Measurements from ENCODE around the gene TWIST2. TPM values are rescaled to one million over a fixed set of nuclear protein-coding genes. Genes with fewer than 3 reads are reported as not detected.

Gene TWIST2
- polyA plus RNA-seq, 1 donor from 2014 or later = not detected

DNA sequence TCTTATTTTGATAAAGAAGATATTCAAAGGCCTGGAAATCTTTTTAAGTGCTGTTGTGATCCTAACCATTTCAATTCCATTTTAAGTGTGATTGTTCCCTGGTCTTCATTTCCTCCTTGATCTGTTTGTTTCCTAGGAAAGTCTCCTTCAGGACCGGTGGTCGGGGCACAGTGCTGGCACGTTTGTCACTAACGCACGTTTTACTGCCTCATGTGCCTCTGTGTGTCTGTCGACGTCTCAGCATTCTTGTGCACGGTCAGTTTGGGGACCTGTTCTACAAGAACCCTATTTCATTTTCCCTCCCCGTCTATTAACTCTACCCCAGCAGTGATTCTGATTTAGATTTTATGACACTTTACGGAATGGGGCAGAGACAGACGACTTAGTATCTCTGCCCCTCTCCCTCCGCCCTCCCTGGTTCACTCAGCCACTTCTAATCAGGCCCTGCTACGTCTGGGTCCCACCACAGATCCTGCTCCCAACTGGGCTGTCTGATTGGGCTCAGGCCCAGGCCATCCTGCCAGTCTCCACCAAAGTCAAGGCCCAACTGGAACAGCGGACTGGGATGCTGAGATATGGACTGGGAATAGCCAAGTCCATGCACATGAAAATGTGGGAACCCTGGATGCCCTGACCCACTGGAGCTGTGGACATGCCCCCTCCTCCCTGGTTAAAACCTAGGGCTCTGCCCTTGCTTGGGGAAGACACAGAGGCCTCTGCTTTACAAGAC lies 95.6 kb downstream of the TWIST2 start:
- Histone ChIP-seq H4K20me1 (ENCODE audit: insufficient read depth) (no peaks in the 10 kb centered on the region), H3K79me2 (replicated peaks; ENCODE audit: insufficient read depth, low read length) (no peaks in the 10 kb centered on the region), H2AFZ (ENCODE audit: low read depth, low read length) (no peak overlapping the region), H3K9me3 (ENCODE audit: low read length) (no peaks in the 10 kb centered on the region), H3K36me3 (ENCODE audit: insufficient read depth, low read length) (no peaks in the 10 kb centered on the region), H3K4me3 (ENCODE audit: low read length) (no peak overlapping the region), H3K27me3 (ENCODE audit: insufficient read depth, low read depth, low read length) (no peaks in the 10 kb centered on the region), H3K9me2 (ENCODE audit: insufficient read depth, low read length) (no peaks in the 10 kb centered on the region), H3K9ac (ENCODE audit: low read length) (no peak overlapping the region), H3F3A (ENCODE audit: insufficient read depth, low read length, poor library complexity, severe bottlenecking) (no peaks in the 10 kb centered on the region), H3K27ac (ENCODE audit: low read length) (no peak overlapping the region), H3K4me2 (ENCODE audit: low read length) (no peak overlapping the region)
- TF ChIP-seq RAD21 (conservative IDR thresholded peaks at IDR 0.05) (no peak), EZH2 (IDR thresholded peaks at IDR 0.05; ENCODE audit: borderline replicate concordance, insufficient read depth, low read length, poor library complexity, severe bottlenecking) (no peak), TAF1 (IDR thresholded peaks at IDR 0.05; ENCODE audit: low read depth) (no peak), MXI1 (conservative IDR thresholded peaks at IDR 0.05; ENCODE audit: poor library complexity, severe bottlenecking) (no peak), EP300 (conservative IDR thresholded peaks at IDR 0.05; ENCODE audit: poor library complexity, severe bottlenecking) (no peak), POLR2AphosphoS5 (IDR thresholded peaks at IDR 0.05) (no peak), SMC3 (conservative IDR thresholded peaks at IDR 0.05; ENCODE audit: poor library complexity) (no peak)
- TF ChIP-seq, protein P1, sequence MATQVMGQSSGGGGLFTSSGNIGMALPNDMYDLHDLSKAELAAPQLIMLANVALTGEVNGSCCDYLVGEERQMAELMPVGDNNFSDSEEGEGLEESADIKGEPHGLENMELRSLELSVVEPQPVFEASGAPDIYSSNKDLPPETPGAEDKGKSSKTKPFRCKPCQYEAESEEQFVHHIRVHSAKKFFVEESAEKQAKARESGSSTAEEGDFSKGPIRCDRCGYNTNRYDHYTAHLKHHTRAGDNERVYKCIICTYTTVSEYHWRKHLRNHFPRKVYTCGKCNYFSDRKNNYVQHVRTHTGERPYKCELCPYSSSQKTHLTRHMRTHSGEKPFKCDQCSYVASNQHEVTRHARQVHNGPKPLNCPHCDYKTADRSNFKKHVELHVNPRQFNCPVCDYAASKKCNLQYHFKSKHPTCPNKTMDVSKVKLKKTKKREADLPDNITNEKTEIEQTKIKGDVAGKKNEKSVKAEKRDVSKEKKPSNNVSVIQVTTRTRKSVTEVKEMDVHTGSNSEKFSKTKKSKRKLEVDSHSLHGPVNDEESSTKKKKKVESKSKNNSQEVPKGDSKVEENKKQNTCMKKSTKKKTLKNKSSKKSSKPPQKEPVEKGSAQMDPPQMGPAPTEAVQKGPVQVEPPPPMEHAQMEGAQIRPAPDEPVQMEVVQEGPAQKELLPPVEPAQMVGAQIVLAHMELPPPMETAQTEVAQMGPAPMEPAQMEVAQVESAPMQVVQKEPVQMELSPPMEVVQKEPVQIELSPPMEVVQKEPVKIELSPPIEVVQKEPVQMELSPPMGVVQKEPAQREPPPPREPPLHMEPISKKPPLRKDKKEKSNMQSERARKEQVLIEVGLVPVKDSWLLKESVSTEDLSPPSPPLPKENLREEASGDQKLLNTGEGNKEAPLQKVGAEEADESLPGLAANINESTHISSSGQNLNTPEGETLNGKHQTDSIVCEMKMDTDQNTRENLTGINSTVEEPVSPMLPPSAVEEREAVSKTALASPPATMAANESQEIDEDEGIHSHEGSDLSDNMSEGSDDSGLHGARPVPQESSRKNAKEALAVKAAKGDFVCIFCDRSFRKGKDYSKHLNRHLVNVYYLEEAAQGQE (IDR thresholded peaks at IDR 0.05; ENCODE audit: borderline replicate concordance) = no peak
- TF ChIP-seq, protein P2, sequence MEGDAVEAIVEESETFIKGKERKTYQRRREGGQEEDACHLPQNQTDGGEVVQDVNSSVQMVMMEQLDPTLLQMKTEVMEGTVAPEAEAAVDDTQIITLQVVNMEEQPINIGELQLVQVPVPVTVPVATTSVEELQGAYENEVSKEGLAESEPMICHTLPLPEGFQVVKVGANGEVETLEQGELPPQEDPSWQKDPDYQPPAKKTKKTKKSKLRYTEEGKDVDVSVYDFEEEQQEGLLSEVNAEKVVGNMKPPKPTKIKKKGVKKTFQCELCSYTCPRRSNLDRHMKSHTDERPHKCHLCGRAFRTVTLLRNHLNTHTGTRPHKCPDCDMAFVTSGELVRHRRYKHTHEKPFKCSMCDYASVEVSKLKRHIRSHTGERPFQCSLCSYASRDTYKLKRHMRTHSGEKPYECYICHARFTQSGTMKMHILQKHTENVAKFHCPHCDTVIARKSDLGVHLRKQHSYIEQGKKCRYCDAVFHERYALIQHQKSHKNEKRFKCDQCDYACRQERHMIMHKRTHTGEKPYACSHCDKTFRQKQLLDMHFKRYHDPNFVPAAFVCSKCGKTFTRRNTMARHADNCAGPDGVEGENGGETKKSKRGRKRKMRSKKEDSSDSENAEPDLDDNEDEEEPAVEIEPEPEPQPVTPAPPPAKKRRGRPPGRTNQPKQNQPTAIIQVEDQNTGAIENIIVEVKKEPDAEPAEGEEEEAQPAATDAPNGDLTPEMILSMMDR (IDR thresholded peaks at IDR 0.05; ENCODE audit: poor library complexity, severe bottlenecking) = no peak

DNA sequence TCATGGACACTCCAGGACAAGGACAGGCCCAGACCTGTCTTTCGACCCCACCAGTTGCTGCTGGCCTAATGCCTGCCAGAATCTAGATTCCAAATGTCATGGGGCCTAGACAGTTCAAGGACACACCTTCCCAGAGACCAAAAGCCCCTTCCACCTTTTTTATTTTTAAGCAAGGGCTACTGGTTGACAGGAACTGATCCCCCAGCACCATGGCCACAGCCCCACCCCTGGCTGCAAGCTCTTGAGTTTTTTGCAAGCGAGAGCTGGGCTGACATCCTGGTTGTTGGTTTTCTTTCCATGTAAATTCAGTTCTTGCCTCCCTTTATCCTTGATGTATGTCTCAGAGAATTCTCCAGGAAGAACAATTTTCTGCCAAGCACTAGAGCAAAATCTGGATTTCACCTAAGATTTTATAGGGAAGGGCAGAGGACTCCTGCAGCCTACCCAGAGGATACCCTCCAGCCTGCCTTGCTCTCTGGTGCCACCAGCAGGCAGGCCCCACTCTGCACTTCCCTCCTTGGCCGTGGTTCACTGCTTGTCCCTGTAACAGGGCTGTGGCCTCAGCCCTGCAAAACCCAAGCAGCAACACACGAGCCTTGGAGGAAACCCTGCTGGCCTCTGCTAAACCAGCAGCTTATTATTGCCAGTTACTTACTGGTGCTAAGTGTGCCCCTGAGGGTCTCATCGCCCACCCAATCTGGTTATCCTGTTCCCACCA lies 97.7 kb downstream of the TWIST2 start:
- Histone ChIP-seq H3K27me3 (ENCODE audit: insufficient read depth, low read depth, low read length) (no peaks in the 10 kb centered on the region), H3K79me2 (replicated peaks; ENCODE audit: insufficient read depth, low read length) (no peaks in the 10 kb centered on the region), H3K4me2 (ENCODE audit: low read length) (no peak overlapping the region), H3F3A (ENCODE audit: insufficient read depth, low read length, poor library complexity, severe bottlenecking) (no peaks in the 10 kb centered on the region), H3K27ac (ENCODE audit: low read length) (no peak overlapping the region), H3K9me2 (ENCODE audit: insufficient read depth, low read length) (no peaks in the 10 kb centered on the region), H4K20me1 (ENCODE audit: insufficient read depth) (no peaks in the 10 kb centered on the region), H3K9ac (ENCODE audit: low read length) (no peak overlapping the region), H3K4me3 (ENCODE audit: low read length) (no peak overlapping the region), H3K36me3 (ENCODE audit: insufficient read depth, low read length) (no peaks in the 10 kb centered on the region), H3K9me3 (ENCODE audit: low read length) (no peaks in the 10 kb centered on the region), H2AFZ (ENCODE audit: low read depth, low read length) (no peak overlapping the region)
- no peak for TF ChIP-seq TAF1 (IDR thresholded peaks at IDR 0.05; ENCODE audit: low read depth)
- TF ChIP-seq EZH2 (IDR thresholded peaks at IDR 0.05; ENCODE audit: borderline replicate concordance, insufficient read depth, low read length, poor library complexity, severe bottlenecking) = no peak
- TF ChIP-seq EP300 (conservative IDR thresholded peaks at IDR 0.05; ENCODE audit: poor library complexity, severe bottlenecking) = no peak
- no peak for TF ChIP-seq MXI1 (conservative IDR thresholded peaks at IDR 0.05; ENCODE audit: poor library complexity, severe bottlenecking)
- TF ChIP-seq SMC3 (conservative IDR thresholded peaks at IDR 0.05; ENCODE audit: poor library complexity) = no peak

Data from neural cell (in vitro differentiated cells).